NCI-H2171 treated with DMSO at 0.1 percent for 48 hours (cell line): ENCODE data around the gene CCDC149.
A peak's percentile ranks its signal among the peaks of the same experiment; 100 is the strongest.

Experiments used
- DNase-seq: peaks from one replicate; lab custom pipeline; 2025; lab: John Stamatoyannopoulos, UW

CCDC149 gene

GRCh38 chr4:24802648-24803047 is 110.2 kb downstream of the CCDC149 start:
- DNase-seq: peak; percentile 41

GRCh38 chr4:24801136-24801855 is 111.5 kb downstream of the CCDC149 start:
- DNase-seq: no peak

GRCh38 chr4:24800325-24800895 is 112.4 kb downstream of the CCDC149 start:
- no peak for DNase-seq

- DNase-seq: no peak
Observed at GRCh38 chr4:24799544-24800324, 113.1 kb downstream of the CCDC149 start.

GRCh38 chr4:24799196-24799543 is 113.7 kb downstream of the CCDC149 start:
- no peak for DNase-seq

GRCh38 chr4:24798036-24798610 is 114.7 kb downstream of the CCDC149 start:
- DNase-seq: peak; percentile 63

- no peak for DNase-seq
Observed at GRCh38 chr4:24796620-24797019, 116.2 kb downstream of the CCDC149 start.

- DNase-seq: no peak
Observed at GRCh38 chr4:24795666-24796381, 117.0 kb downstream of the CCDC149 start.

GRCh38 chr4:24794916-24795665 is 117.8 kb downstream of the CCDC149 start, which contains the start of gene SOD3:
Gene SOD3 (plus strand): TSS chr4:24795573. CDS start chr4:24799522, 3,949 bp downstream.
- DNase-seq: no peak

- no peak for DNase-seq
Observed at GRCh38 chr4:24794480-24794879, 118.4 kb downstream of the CCDC149 start.

GRCh38 chr4:24794051-24794450 is 118.8 kb downstream of the CCDC149 start:
- DNase-seq: no peak

GRCh38 chr4:24793219-24794005 is 119.4 kb downstream of the CCDC149 start:
- no peak for DNase-seq

GRCh38 chr4:24792552-24792951 is 120.3 kb downstream of the CCDC149 start:
- DNase-seq: no peak

- no peak for DNase-seq
Observed at GRCh38 chr4:24791043-24791442, 121.8 kb downstream of the CCDC149 start.

- no peak for DNase-seq
Observed at GRCh38 chr4:24783506-24783905, 129.3 kb downstream of the CCDC149 start.

GRCh38 chr4:24781999-24782745 is 130.7 kb downstream of the CCDC149 start:
- DNase-seq: no peak

GRCh38 chr4:24780936-24781495 is 131.8 kb downstream of the CCDC149 start:
- DNase-seq: no peak

GRCh38 chr4:24778464-24779225 is 134.2 kb downstream of the CCDC149 start:
- DNase-seq: no peak
